ENCODE data around the gene FAR1. TPM values are rescaled to one million over a fixed set of nuclear protein-coding genes. Genes with fewer than 3 reads are reported as not detected.
"Not testable (repeated sequence)": the region's sequence is repeated elsewhere in the genome, so short reads cannot be mapped to it uniquely, and the experiment has no call there.

The FAR1 gene
- total RNA-seq, 4 donors from 2014 or later: 37.5 to 61.5 (median 38.8) TPM

DNA sequence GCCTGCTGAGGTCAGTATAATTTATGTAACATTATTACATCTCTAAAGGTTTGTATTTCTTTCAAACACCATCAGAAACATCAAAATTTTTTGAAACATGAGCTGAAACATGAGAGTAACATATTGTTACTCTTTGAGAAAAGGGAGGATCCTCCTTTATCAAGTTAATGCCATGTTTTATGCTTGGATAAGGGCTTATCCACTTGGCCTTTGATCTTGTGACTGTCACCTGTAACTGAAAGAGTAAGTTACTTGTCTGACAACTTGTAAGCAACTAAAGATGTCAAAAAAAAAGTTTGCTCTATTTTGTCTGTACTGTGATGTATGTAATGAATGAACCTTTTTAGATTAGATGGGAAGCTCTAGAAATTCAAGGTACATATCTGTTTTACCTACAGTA is 59.6 kb downstream of the FAR1 start:
- TF ChIP-seq POLR2AphosphoS5 (IDR thresholded peaks at IDR 0.05): no peak
- TF ChIP-seq, protein P1, sequence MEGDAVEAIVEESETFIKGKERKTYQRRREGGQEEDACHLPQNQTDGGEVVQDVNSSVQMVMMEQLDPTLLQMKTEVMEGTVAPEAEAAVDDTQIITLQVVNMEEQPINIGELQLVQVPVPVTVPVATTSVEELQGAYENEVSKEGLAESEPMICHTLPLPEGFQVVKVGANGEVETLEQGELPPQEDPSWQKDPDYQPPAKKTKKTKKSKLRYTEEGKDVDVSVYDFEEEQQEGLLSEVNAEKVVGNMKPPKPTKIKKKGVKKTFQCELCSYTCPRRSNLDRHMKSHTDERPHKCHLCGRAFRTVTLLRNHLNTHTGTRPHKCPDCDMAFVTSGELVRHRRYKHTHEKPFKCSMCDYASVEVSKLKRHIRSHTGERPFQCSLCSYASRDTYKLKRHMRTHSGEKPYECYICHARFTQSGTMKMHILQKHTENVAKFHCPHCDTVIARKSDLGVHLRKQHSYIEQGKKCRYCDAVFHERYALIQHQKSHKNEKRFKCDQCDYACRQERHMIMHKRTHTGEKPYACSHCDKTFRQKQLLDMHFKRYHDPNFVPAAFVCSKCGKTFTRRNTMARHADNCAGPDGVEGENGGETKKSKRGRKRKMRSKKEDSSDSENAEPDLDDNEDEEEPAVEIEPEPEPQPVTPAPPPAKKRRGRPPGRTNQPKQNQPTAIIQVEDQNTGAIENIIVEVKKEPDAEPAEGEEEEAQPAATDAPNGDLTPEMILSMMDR (IDR thresholded peaks at IDR 0.05): no peak
- no peak for TF ChIP-seq POLR2A (IDR thresholded peaks at IDR 0.05)
- no peak for TF ChIP-seq EP300 (IDR thresholded peaks at IDR 0.05)
- H3K27me3 ChIP-seq: no peaks in the 10 kb centered on the region
- no peak overlapping the region for H3K27ac ChIP-seq
- H3K4me3 ChIP-seq: no peak overlapping the region
- no peaks in the 10 kb centered on the region for H3K4me1 ChIP-seq
- peaks cover 6 to 43% of the 10 kb centered on the region in 2 donors for H3K36me3 ChIP-seq
- no peaks in the 10 kb centered on the region for H3K9me3 ChIP-seq
- ATAC-seq: no peak

DNA sequence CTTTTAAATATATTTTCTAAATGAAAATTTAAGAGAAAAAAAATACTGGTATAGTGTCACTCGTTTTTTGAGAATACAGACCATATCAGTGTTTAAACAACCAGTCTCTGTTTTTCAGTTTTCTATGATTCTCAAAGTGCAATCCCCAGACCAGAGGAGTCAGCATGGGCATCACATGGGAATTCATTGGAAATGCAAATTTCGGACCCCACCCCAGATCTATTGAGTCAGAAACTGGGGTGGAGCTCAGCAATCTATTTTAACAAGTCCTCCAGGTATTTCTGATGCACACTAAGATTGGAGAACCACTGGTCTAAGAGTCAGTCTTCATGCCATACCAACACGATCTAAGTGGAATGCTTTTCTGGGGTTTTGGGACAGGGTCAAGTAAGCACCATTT is 66.1 kb downstream of the FAR1 start:
- H3K4me3 ChIP-seq: no peak overlapping the region
- no peak for ATAC-seq
- H3K9me3 ChIP-seq: no peaks in the 10 kb centered on the region
- no peak overlapping the region for H3K27ac ChIP-seq
- no peaks in the 10 kb centered on the region for H3K4me1 ChIP-seq
- no peaks in the 10 kb centered on the region for H3K27me3 ChIP-seq
- peaks cover 0 to 8% of the 10 kb centered on the region in 2 donors for H3K36me3 ChIP-seq
- TF ChIP-seq EP300 (IDR thresholded peaks at IDR 0.05) (no peak), POLR2A (IDR thresholded peaks at IDR 0.05) (no peak)
- WGBS, 2 donors (ENCODE audit: low coverage in 1 of 2): 80 to 82% methylated on average over 3 of the region's 3 CpGs

DNA sequence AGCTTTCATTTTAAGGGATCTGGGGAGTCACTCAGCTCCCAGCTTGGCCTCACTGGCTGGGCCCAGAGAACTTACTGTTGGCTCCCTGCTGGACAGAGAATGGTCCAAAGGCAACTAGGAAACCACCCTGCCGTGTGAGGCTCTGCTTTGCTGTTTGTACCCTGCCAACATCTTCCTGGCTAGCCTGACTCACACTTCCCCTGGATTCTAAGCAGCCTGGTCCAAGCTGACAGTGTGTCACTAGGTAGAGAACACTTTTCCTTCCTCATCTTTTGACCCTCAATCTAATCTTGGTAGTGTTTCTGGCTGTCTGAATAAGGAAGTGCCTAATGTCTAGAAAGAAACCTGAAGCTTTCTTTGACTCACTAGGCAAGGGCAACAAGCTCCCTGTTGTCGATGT is 76.7 kb downstream of the FAR1 start:
- Histone ChIP-seq H3K4me3 (no peak overlapping the region), H3K36me3 (no peaks in the 10 kb centered on the region), H3K27ac (no peak overlapping the region), H3K4me1 (peaks cover 0 to 4% (median 0%) of the 10 kb centered on the region in 3 donors), H3K9me3 (no peaks in the 10 kb centered on the region), H3K27me3 (peaks cover 9% of the 10 kb centered on the region)
- TF ChIP-seq EP300 (IDR thresholded peaks at IDR 0.05) (no peak), POLR2AphosphoS5 (IDR thresholded peaks at IDR 0.05) (no peak), POLR2A (IDR thresholded peaks at IDR 0.05) (no peak)
- TF ChIP-seq, protein P1 (IDR thresholded peaks at IDR 0.05): no peak
- ATAC-seq: no peak
- 48 to 81% methylated on average over 2 of the region's 2 CpGs for WGBS, 2 donors (ENCODE audit: low coverage in 1 of 2)

DNA sequence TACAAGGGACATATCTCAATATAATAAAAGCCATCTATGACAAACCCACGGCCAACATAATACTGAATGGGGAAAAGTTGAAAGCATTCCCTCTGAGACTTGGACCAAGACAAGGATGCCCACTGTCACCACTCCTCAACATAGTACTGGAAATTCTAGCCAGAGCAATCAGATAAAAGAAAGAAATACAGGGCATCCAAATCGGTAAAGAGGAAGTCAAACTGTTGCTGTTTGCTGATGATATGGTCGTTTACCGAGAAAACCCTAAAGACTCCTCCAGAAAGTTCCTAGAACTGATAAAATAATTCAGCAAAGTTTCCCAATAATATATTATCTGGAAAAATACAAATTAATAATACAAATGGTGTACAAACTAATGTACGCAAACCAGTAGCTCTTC is 84.8 kb downstream of the FAR1 start:
- peaks cover 0 to 18% (median 0%) of the 10 kb centered on the region in 3 donors for H3K9me3 ChIP-seq
- WGBS, 2 donors (ENCODE audit: low coverage in 1 of 2): 57 to 90% methylated on average over 1 to 5 of the region's 5 CpGs
- H3K4me3 ChIP-seq, H3K4me1 ChIP-seq, ATAC-seq, H3K27me3 ChIP-seq, H3K27ac ChIP-seq, H3K36me3 ChIP-seq: not testable (repeated sequence)

- ATAC-seq: no peak
- Histone ChIP-seq H3K4me1 (no peaks in the 10 kb centered on the region), H3K27me3 (no peaks in the 10 kb centered on the region), H3K9me3 (no peaks in the 10 kb centered on the region), H3K36me3 (no peaks in the 10 kb centered on the region), H3K27ac (no peak overlapping the region), H3K4me3 (no peak overlapping the region)
- TF ChIP-seq, protein P1 (IDR thresholded peaks at IDR 0.05): no peak
- no peak for TF ChIP-seq POLR2AphosphoS5 (IDR thresholded peaks at IDR 0.05)
- no peak for TF ChIP-seq POLR2A (IDR thresholded peaks at IDR 0.05)
- TF ChIP-seq EP300 (IDR thresholded peaks at IDR 0.05): no peak
- 82% methylated on average over 3 of the region's 9 CpGs; no CpG with 5 or more reads in 1 of the 2 donors for WGBS, 2 donors (ENCODE audit: low coverage in 1 of 2)
Measured at GRCh38 chr11:13759050-13759449, 90.6 kb downstream of the FAR1 start.

DNA sequence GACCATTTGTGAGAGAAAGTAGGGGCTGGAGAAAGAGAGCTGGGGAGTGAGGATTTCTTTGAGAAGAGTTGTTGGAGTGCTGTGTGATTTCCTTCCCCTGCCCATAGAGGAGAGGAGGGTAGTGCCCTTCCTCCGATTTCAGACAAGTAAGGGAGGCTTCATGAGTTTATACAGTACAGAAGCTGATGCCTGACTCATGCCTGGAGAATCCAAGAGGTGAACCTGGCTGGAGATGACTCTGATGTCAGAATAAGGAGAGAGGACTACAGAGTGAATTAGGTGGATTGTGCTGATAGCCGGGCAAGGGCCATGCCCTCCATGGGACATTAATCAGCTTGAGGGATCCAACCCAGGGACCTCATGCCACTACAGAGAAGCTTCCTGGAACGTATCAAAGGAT is 91.6 kb downstream of the FAR1 start:
- no peak overlapping the region for H3K4me3 ChIP-seq
- no peaks in the 10 kb centered on the region for H3K36me3 ChIP-seq
- no peaks in the 10 kb centered on the region for H3K27me3 ChIP-seq
- H3K27ac ChIP-seq: no peak overlapping the region
- H3K4me1 ChIP-seq: no peaks in the 10 kb centered on the region
- H3K9me3 ChIP-seq: no peaks in the 10 kb centered on the region
- no peak for TF ChIP-seq EP300 (IDR thresholded peaks at IDR 0.05)
- TF ChIP-seq POLR2AphosphoS5 (IDR thresholded peaks at IDR 0.05): no peak
- TF ChIP-seq, protein P1 (IDR thresholded peaks at IDR 0.05): no peak
- TF ChIP-seq POLR2A (IDR thresholded peaks at IDR 0.05): no peak
- ATAC-seq: no peak
- WGBS, 2 donors (ENCODE audit: low coverage in 1 of 2): 72% methylated on average over 2 of the region's 3 CpGs; no CpG with 5 or more reads in 1 of the 2 donors

Measured in gastroesophageal sphincter (tissue), 4 donors.